Activated effector memory CD4-positive, alpha-beta T cell treated with Interleukin-2 at 50 U/mL for 16 hours (primary cell): ENCODE measurements around the gene MRPS31.
"Not testable (repeated sequence)": the region's sequence is repeated elsewhere in the genome, so short reads cannot be mapped to it uniquely, and the experiment has no call there.

Experiments
- DNase-seq: peaks from one replicate; pipeline ENCODE4 v3.0.0-alpha.2; 2020

The MRPS31 gene

DNA sequence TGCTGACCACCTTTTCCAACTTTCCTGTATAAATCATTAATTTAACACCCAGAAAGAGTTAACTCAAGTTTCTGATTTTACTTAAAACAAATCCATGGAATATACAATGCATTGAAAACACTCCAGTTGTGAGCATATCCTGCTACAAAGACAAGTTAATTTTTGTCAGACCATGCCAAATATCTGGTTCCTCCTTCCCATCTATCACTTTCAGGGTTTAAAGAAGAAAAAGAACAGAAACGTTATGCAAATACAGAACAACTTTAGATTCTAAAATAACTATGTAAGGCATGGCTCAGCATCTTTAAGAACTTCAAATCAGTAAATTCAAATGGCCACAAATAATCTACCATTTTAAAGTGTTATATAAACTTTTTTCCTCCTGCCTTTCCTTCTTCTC lies 14.9 kb downstream of the MRPS31 start:
- no peak for DNase-seq

DNA sequence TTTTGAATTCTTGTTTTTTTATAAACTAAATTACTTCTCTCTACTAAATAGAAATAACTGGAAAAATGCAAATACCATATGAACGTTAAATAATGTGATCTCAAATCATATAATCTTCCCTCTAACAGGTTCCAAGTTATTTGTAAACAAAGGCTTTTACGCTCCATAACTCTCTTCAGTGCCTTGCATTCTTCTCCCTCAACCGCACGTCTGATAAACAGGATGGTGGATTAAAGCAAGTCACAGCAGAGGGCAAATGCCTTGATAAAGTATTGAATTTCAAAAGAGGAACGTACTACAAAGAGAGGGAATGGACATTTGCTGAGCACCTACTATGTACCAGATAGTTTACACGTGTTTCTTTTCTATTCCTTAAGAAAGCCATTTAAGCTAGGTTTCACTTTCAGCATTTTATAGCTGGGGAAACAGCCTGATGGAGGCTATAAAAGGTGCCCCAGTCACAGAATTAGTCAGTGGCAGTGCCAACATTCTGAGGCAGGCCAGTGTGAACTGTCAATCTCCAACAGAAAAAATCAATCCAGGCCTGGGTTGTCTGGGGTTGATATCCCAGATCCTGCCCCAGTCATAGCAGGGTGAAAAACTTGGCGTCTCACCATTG lies 15.8 kb downstream of the MRPS31 start:
- no peak for DNase-seq

DNA sequence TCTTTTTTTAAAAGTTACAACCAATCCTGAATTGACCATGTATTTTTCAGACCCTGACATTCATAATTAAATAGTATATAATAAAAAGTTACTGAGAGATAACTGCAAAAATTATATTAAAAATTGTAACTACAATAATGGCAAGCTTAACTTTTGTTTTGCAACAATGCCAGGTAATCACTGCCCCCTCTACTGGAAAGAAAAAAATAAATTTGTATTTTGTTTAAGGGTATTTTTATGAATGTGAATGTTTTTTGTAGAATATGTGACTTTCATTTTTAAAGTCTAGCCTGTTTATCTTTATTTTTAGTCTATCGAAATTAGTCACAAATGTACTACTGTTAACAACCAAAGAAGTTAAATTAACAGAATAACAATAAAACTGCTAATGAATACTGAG lies 21.7 kb downstream of the MRPS31 start:
- DNase-seq = no peak

DNA sequence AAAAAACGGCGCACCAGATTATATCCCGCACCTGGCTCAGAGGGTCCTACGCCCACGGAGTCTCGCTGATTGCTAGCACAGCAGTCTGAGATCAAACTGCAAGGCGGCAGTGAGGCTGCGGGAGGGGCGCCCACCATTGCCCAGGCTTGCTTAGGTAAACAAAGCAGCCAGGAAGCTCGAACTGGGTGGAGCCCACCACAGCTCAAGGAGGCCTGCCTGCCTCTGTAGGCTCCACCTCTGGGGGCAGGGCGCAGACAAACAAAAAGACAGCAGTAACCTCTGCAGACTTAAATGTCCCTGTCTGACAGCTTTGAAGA lies 35.8 kb downstream of the MRPS31 start:
- DNase-seq = not testable (repeated sequence)

DNA sequence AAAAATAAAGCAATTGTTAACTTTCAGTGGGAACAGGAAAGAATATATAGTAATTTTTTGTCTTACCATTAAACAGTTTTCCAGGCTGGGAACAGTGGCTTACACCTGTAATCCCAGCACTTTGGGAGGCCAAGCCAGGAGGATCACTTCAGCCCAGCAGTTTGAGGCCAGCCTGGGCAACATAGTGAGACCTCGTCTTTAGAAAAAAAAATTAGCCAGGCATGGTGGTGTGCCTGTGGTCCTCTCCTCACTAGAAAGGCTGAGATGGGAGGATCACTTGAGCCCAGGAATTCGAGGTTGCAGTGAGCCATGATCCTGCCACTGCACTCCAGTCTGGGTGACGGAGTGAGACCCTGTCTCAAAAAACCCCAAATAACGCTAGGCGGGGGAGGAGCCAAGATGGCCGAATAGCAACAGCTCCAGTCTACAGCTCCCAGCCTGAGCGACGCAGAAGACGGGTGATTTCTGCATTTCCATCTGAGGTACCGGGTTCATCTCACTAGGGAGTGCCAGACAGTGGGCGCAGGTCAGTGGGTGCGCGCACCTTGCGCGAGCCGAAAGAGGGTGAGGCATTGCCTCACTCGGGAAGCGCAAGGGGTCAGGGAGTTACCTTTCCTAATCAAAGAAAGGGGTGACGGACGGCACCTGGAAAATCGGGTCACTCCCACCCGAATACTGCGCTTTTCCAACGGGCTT lies 36.3 kb downstream of the MRPS31 start:
- DNase-seq = not testable (repeated sequence)

DNA sequence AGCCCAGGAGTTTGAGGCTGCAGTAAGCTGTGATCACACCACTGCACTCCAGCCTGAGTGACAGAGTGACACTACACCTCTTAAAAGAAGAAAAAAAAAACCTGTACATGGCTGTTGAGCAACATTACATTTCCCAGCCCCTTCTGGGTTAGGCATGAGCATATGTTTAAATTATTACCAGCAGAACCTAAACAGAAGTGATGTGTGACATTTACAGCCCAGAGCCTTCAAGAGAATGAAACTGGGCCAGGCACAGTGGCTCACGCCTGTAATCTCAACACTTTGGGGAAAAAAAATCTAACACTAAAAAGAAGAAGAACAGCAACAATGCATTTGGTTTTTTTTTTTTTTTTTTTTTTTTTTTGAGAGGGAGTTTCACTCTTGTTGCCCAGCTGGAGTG lies 38.3 kb downstream of the MRPS31 start:
- DNase-seq = no peak

DNA sequence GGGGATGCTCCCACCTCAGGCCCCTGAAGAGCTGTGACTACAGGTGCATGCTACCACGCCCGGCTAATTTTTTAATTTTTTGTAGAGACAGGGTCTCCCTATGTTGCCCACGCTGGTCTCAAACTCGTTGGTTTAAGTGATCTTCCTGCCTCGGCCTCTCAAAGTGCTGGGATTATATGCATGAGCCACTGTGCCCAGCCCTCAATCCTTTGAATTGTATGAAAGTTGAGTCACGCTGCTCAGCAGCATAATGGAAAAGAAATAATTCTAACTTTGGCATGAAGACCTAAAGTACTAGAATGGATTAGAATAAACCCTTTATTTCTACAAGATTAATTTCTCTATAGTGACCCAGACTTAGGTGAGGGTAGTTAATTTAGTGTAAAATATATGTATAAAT lies 42.4 kb downstream of the MRPS31 start:
- DNase-seq = no peak

DNA sequence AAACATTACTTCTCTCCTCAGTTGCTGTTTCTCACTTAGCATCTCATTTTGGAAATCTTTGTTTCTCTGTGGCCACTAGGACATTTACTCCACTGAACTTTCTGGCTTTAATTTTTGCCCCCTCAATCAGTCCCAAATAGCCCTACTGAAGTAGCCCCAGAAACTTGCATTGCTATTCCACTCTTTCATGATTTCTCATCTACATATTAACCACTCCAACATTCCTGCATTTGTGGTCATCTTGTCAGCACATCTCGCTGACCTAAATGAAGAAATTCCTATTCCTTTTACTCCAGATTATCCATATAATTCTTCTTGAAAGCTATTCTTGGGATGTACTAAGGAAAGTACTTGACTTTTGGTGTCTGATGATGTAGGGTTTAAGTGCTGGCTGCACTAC lies 56.6 kb downstream of the MRPS31 start:
- not testable (repeated sequence) for DNase-seq

DNA sequence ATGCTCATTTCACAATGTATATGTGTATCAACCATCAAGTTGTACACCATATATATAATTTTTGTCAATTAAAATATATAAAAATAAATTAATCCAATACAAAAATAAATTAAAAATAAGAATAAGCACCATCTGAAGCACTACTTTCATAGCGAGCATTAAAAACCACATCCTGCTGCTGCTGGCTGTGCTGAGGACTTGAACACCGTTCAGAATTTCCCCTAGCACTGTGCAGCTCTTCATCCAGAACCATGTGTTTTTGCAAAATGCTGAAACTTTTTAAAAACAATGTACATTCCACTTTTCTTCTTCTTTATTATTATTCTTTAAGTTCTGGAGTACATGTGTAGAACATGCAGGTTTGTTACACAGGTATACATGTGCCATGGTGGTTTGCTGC lies 64.6 kb downstream of the MRPS31 start:
- DNase-seq = no peak

DNA sequence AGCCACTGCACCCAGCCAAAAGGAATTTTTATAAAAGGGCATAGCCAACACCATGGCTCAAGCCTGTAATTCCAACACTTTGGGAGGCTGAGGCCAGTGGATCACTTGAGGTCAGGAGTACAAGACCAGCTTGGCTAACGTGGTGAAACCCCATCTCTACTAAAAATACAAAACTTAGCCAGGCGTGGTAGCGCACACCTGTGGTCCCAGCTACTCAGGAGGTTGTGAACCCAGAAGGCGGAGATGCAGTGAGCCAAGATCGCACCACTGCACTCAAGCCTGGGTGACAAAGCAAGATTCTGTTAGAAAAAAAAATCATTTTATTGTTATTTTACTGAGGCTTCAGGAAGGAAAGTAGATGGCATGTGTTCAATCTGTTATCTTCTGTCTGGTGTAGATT lies 73.3 kb downstream of the MRPS31 start:
- no peak for DNase-seq

DNA sequence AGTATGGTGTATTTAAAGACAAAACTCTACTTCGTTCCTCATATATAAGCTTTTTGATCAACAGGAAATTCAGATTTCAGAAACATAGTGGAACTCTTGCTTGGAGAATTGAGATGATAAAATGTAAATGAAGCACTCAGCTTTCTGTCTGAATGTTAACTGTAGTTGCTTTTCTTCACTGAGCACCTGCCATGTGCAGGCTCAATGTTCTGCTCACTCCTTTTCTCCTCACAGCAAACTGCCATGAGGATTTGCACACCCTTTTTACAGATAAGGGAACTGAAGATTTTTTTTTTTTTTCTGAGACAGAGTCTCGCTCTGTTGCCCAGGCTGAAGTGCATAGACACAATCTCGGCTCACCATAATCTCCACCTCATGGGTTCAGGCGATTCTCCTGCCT lies 76.6 kb downstream of the MRPS31 start:
- DNase-seq = no peak

DNA sequence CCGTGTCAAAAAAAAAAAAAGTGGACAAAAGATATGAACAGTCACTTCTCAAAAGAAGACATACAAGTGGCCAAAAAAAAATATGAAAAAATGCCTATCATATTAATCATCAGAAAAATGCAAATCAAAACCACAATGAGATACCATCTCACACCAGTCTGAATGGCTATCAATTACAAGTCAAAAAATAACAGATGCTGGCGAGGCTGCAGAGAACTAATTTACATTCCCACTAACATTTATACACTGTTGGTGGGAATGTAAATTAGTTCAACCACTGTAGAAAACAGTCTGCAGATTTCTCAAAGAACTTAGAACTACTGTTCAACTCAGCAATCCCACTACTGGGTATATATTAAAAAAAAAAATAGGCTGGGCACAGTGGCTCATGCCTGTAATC lies 78.0 kb downstream of the MRPS31 start:
- DNase-seq = no peak

DNA sequence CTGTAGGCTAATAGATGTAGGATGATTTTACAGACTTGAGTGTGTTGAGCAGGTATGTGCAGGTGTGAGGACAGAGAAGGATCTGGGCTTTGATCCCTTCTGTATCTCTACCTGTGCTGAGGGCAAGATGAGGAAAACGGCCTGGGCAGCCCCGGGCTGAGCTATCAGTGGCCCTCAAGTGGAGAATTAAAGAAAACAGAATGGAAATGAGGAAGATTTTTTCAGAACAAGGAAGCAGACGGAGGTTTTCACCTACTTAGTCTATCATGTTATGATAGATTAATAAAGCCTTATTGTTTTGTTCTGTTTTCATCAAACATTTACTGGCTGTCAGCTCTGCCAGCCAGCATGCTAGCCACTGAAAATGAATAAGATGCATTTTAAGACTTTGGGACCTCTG lies 82.2 kb downstream of the MRPS31 start:
- DNase-seq = no peak

DNA sequence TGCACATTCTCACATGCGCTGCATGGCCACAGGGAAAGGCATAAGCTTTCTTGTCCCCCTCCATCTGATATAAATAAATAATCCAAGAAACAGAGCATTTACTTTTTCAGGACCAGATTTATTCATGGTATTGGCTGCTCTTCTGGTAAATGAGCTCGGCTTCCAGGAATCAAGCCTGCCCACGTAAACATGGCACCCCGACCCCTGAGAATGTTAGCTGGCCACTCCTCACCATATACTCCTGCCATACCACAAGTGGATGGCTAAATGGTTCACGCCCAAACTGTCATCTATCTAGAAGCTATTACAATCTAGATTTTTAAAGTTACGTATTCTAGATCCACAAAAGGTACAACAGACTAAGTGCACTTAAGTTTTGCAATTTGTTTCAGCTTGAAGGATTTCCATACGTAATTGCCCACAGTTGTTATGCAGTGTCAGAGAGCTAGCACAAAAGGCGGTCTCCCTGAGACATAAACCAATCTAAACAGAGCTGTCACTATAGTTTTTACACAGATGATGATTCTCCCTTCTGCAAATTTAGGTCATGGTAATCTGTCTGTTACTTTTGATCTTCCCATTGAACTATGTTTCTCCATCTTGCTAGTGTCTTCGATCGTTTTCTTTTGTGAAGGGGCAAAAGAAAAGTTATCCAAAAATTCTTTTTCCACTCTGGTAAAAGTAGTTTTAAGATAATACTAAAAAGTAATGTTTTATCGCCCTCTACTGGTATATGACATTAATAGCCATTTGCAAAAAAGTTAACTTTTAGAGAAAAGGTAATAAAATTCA lies 88.3 kb downstream of the MRPS31 start:
- no peak for DNase-seq

DNA sequence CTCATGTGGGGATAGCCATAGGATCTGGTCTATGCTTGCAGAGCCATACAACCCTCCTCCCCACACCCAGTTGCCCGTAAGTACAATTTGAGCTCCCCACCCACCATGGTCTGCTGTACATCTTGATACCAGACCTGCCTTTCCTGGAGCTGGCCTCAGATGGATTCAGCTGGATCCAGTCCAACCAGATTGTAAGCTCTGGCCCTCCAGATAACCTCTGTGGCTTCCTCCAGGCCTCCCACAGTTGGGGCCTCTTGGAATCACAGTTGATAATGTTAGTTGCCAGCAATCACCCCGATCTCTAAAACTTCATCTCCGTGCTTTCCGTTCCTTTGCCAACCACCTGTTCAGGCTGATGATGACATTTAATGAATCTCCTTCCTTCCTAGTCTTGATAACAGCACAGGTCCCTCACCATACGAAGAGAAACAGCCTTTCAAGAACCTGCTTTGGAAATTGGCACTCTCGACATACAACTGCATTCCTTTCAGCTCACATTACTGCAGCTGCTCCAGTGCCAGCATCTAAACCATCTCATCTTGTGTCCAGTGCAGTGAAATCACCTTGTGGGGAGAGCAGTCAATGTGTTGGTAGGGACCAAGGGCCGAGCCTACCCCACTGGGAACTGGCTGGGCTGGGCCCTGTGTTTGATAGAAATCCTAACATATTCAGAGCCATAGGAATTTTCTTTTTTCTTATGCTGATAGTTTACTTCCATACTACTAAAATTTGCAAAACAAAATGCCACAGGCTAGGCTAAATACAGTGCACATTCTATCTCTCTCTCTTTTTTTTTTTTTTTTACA lies 89.4 kb downstream of the MRPS31 start:
- DNase-seq = no peak

DNA sequence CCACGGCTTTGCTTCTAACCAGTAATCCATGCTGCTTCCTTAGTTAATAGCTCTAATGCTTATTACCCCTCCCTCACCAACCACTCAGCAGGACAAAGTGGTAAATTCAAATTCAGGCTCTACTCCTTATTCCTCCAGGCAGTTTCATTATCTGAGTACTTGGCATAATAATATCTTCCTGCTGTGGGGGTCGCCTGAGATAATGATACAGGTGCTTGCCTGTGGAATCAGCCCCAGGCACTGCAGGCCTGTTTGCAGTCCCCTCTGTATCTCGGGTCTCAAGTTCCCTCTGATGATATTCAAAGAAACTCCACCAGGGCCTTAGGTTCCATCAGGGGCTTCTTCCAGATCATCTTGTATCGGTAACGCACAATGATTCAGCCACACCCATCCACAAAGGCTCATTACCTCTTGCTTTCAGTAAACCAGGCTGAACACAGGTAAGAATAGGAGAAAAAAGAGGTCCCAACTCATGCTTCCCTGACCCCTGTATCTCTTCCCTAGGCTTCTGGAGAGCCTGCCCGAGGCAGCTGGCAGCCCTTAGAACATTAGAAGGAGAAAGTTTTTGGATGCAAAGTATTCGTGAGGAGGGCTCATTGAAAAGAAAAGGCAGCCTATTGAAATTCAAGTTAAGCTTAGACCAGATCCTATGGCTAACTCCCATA lies 90.2 kb downstream of the MRPS31 start:
- DNase-seq = no peak

DNA sequence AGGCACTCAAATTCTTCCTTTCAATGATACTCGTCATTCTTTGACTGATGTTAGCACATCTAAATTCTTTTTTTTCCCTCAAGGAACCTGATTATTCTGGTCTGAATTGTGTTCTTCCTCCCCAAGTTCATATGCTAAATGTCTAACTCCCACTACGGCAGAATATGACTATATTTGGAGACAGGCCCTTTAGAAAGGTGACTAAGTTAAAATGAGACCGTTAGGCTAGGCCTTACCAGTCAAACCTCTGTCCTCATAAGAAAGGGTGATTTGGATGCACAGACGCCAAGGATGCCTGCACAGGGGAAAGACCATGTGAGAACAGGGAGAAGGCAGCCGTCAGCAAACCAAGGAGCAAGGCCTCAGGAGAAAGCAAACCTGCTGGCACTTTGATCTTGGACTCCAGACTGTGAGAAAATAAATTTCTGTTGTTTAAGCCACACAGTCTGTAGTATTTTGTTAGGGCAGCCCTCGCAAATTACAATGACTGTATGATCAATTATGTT lies 91.5 kb downstream of the MRPS31 start:
- DNase-seq = no peak
